H1 (cell line): ENCODE data around the gene OSBPL3. TPM values are rescaled to one million over a fixed set of nuclear protein-coding genes. Genes with fewer than 3 reads are reported as not detected.

Experiments used
- CTCF ChIA-PET: fragments of 300-600 bp; sonication (Branson Sonifier 250); formaldehyde crosslinking; loops from one replicate; lab custom pipeline; 2021; ENCODE audit not compliant: partially characterized antibody; lab: Charles Lee
- POLR2A ChIA-PET: fragments of 300-600 bp; sonication (Branson Sonifier 250); formaldehyde crosslinking; loops from one replicate; lab custom pipeline; 2021; ENCODE audit warnings: inconsistent platforms; ENCODE audit not compliant: partially characterized antibody; lab: Charles Lee
- DNase-seq, 2 experiments: peaks; one replicate each; pipeline versions ENCODE4 v3.0.0 to v3.0.0-alpha.2; 2010 to 2022; ENCODE audit warnings: low spot score in 2 of 2, low read depth in 1 of 2, mixed read lengths in 1 of 2
- FAIRE-seq: peaks from 2 replicates; lab custom pipeline; 2011; peaks lifted over from hg19 to GRCh38; lab: Jason Lieb, UNC
- H2AFZ ChIP-seq: 2 replicates; pipeline ENCODE4 v1.8.1; 2012; ENCODE audit warnings: low read length, inconsistent platforms
- H2AK5ac ChIP-seq: 2 replicates; pipeline ENCODE4 v1.6.1; 2013; ENCODE audit warnings: low read depth, low read length
- H2BK120ac ChIP-seq: replicated peaks from 2 replicates; pipeline ENCODE3; 2013; ENCODE audit warnings: low read depth, low read length, inconsistent platforms
- H2BK12ac ChIP-seq: 2 replicates; pipeline ENCODE4 v1.6.1; 2013; ENCODE audit warnings: low read depth, low read length
- H2BK15ac ChIP-seq: 2 replicates; pipeline ENCODE4 v1.6.1; 2013; ENCODE audit warnings: low read length
- H2BK20ac ChIP-seq: 2 replicates; pipeline ENCODE4 v1.6.1; 2013; ENCODE audit warnings: low read length
- H2BK5ac ChIP-seq: 2 replicates; pipeline ENCODE4 v1.6.1; 2013; ENCODE audit warnings: low read depth, low read length
- H3K14ac ChIP-seq: 2 replicates; pipeline ENCODE4 v1.6.1; 2013; ENCODE audit warnings: inconsistent platforms; ENCODE audit not compliant: insufficient read length
- H3K18ac ChIP-seq: 2 replicates; pipeline ENCODE4 v1.6.1; 2013; ENCODE audit warnings: low read length; ENCODE audit errors: extremely low read depth
- H3K23ac ChIP-seq: 2 replicates; pipeline ENCODE4 v1.6.1; 2013; ENCODE audit warnings: inconsistent platforms; ENCODE audit not compliant: insufficient read length
- H3K23me2 ChIP-seq: 2 replicates; pipeline ENCODE4 v1.6.1; 2013; ENCODE audit warnings: low read depth, low read length
- H3K27ac ChIP-seq: 2 replicates; pipeline ENCODE4 v1.6.1; 2011; ENCODE audit warnings: low read depth, low read length, inconsistent platforms
- H3K27me3 ChIP-seq, 4 experiments: replicated peaks in 1 of 4; 1 replicate in 1 of 4; 2 replicates in 3 of 4; pipeline versions ENCODE4 v1.6.1 to v1.8.1; 2011 to 2013; ENCODE audit warnings: low read length in 3 of 4, mild to moderate bottlenecking in 3 of 4, inconsistent platforms in 2 of 4, mixed read lengths in 2 of 4, moderate library complexity in 1 of 4; ENCODE audit not compliant: control insufficient read depth in 3 of 4, insufficient read depth in 3 of 4; ENCODE audit errors: extremely low read depth in 1 of 4
- H3K36me3 ChIP-seq, 4 experiments: 2 replicates each; pipeline versions ENCODE4 v1.6.1 to v1.8.1; 2011 to 2013; ENCODE audit warnings: mild to moderate bottlenecking in 4 of 4, low read length in 3 of 4, moderate library complexity in 2 of 4, control low read depth in 1 of 4, inconsistent platforms in 1 of 4; ENCODE audit not compliant: insufficient read depth in 4 of 4, control insufficient read depth in 2 of 4
- H3K4ac ChIP-seq: replicated peaks from 2 replicates; pipeline ENCODE3; 2013; ENCODE audit warnings: low read length, low read depth, mixed read lengths, inconsistent platforms; ENCODE audit not compliant: insufficient read length
- H3K4me1 ChIP-seq, 4 experiments: replicated peaks in 1 of 4; 1 replicate in 1 of 4; 2 replicates in 3 of 4; pipeline versions ENCODE4 v1.6.1 to v1.8.1; 2011 to 2013; ENCODE audit warnings: low read length in 3 of 4, inconsistent platforms in 2 of 4, mixed read lengths in 1 of 4; ENCODE audit not compliant: insufficient read depth in 4 of 4, control insufficient read depth in 3 of 4
- H3K4me2 ChIP-seq, 2 experiments: 2 replicates each; pipeline versions ENCODE4 v1.6.1 to v1.8.1; 2011 to 2013; ENCODE audit warnings: low read depth in 2 of 2, low read length in 2 of 2, control low read depth in 1 of 2, inconsistent platforms in 1 of 2, mild to moderate bottlenecking in 1 of 2; ENCODE audit not compliant: insufficient read depth in 1 of 2
- H3K4me3 ChIP-seq, 4 experiments: fragments of 200-600, 300-600 bp in 1 of 4; sonication (generic), shearing (Covaris generic), sonication (Bioruptor Twin) in 1 of 4; 2 replicates each; pipeline versions ENCODE4 v1.5.1 to v1.8.1; 2011 to 2016; ENCODE audit warnings: low read length in 4 of 4, low read depth in 3 of 4, control low read depth in 2 of 4, inconsistent platforms in 2 of 4, mild to moderate bottlenecking in 2 of 4, mixed read lengths in 1 of 4, moderate library complexity in 1 of 4; ENCODE audit not compliant: insufficient read depth in 2 of 4; ENCODE audit errors: extremely low read depth in 1 of 4
- H3K56ac ChIP-seq: replicated peaks from 2 replicates; pipeline ENCODE3; 2013; ENCODE audit warnings: low read depth, mild to moderate bottlenecking, mixed read lengths, low read length, inconsistent platforms; ENCODE audit not compliant: insufficient read length
- H3K79me1 ChIP-seq: 2 replicates; pipeline ENCODE4 v1.6.1; 2013; ENCODE audit warnings: low read depth, low read length, control low read depth
- H3K79me2 ChIP-seq, 2 experiments: 2 replicates each; pipeline versions ENCODE4 v1.6.1 to v1.8.1; 2012 to 2013; ENCODE audit warnings: low read length in 2 of 2, mild to moderate bottlenecking in 2 of 2, inconsistent platforms in 1 of 2; ENCODE audit not compliant: insufficient read depth in 2 of 2, control insufficient read depth in 1 of 2
- H3K9ac ChIP-seq, 4 experiments: replicated peaks in 1 of 4; 1 replicate in 1 of 4; 2 replicates in 3 of 4; pipeline versions ENCODE4 v1.6.1 to v1.8.1; 2011 to 2013; ENCODE audit warnings: low read depth in 3 of 4, low read length in 3 of 4, control low read depth in 2 of 4, mild to moderate bottlenecking in 2 of 4, moderate library complexity in 2 of 4, inconsistent platforms in 1 of 4; ENCODE audit errors: extremely low read depth in 1 of 4
- H3K9me3 ChIP-seq, 2 experiments: 2 replicates each; pipeline versions ENCODE4 v1.6.1 to v1.8.1; 2012 to 2013; ENCODE audit warnings: mild to moderate bottlenecking in 2 of 2, moderate library complexity in 2 of 2, control low read depth in 1 of 2, inconsistent platforms in 1 of 2, low read depth in 1 of 2, low read length in 1 of 2, mixed read lengths in 1 of 2; ENCODE audit not compliant: insufficient read depth in 2 of 2
- H4K20me1 ChIP-seq, 2 experiments: replicated peaks in 1 of 2; 2 replicates each; pipeline versions ENCODE3 to v1.8.1; 2011 to 2013; ENCODE audit warnings: inconsistent platforms in 2 of 2, low read length in 2 of 2, mild to moderate bottlenecking in 1 of 2; ENCODE audit not compliant: insufficient read depth in 2 of 2, control insufficient read depth in 1 of 2
- H4K5ac ChIP-seq: 2 replicates; pipeline ENCODE4 v1.6.1; 2013; ENCODE audit warnings: low read length, low read depth, mixed read lengths, inconsistent platforms; ENCODE audit not compliant: insufficient read length
- H4K8ac ChIP-seq: 2 replicates; pipeline ENCODE4 v1.8.0; 2013; ENCODE audit warnings: mild to moderate bottlenecking, moderate library complexity, low read length, inconsistent platforms; ENCODE audit not compliant: insufficient read depth; ENCODE audit errors: extremely low read depth
- H4K91ac ChIP-seq: replicated peaks from 2 replicates; pipeline ENCODE3; 2013; ENCODE audit warnings: low read length, mixed read lengths, inconsistent platforms; ENCODE audit not compliant: insufficient read length
- EGR1 ChIP-seq: IDR thresholded peaks from 2 replicates; pipeline ENCODE4 v1.6.1; 2011; ENCODE audit warnings: low read depth, low read length, borderline replicate concordance
- JUN ChIP-seq: IDR thresholded peaks from 2 replicates; pipeline ENCODE4 v1.6.1; 2011; ENCODE audit warnings: low read depth, mild to moderate bottlenecking, improper control_type of control experiment, low read length
- NANOG ChIP-seq: IDR thresholded peaks from 2 replicates; pipeline ENCODE4 v1.6.1; 2011; ENCODE audit warnings: low read length, low read depth, mild to moderate bottlenecking, inconsistent platforms; ENCODE audit not compliant: insufficient read depth, poor library complexity, severe bottlenecking
- POLR2AphosphoS5 ChIP-seq: IDR thresholded peaks from 2 replicates; pipeline ENCODE4 v1.6.1; 2011; ENCODE audit warnings: low read depth, low read length
- POU5F1 ChIP-seq: IDR thresholded peaks from 2 replicates; pipeline ENCODE4 v1.6.1; 2011; ENCODE audit warnings: low read depth, mild to moderate bottlenecking, low read length, moderate library complexity
- SP4 ChIP-seq: IDR thresholded peaks from 2 replicates; pipeline ENCODE4 v1.6.1; 2012; ENCODE audit warnings: low read length, inconsistent platforms
- TAF1 ChIP-seq: IDR thresholded peaks from 2 replicates; pipeline ENCODE4 v1.6.1; 2011; ENCODE audit warnings: mild to moderate bottlenecking, low read depth, low read length
- YY1 ChIP-seq: IDR thresholded peaks from 2 replicates; pipeline ENCODE4 v1.6.1; 2011; ENCODE audit warnings: low read depth, mild to moderate bottlenecking, low read length
- ZNF274 ChIP-seq: IDR thresholded peaks from 2 replicates; pipeline ENCODE4 v1.7.0; 2012; ENCODE audit warnings: low read length, borderline replicate concordance; ENCODE audit errors: extremely low read depth
- WGBS, 2 experiments: shearing (Covaris generic) in 1 of 2; methylation state at CpG; one replicate each; pipeline versions ENCODE4 v1.1.6 to v1.1.7; 2013 to 2015; ENCODE audit warnings: low lambda C conversion rate in 2 of 2, mixed read lengths in 2 of 2, inconsistent platforms in 1 of 2, low coverage in 1 of 2, missing lambda C conversion rate in 1 of 2; ENCODE audit not compliant: insufficient replicate concordance in 2 of 2, insufficient coverage in 1 of 2, insufficient read length in 1 of 2; ENCODE audit errors: extremely low coverage in 1 of 2, missing lambda C conversion rate in 1 of 2; 5-methylcytosine and 5-hydroxymethylcytosine counted together
- polyA plus RNA-seq, 7 experiments: library from polyadenylated mRNA; depleted of rRNA in 3 of 7; stranded (reverse) in 5 of 7; unstranded in 2 of 7; fragments of >200 nt in 5 of 7; fragments of 200-250 nt in 2 of 7; gene quantifications; 1 replicate in 5 of 7; 2 replicates in 1 of 7; 4 replicates in 1 of 7; pipeline versions ENCODE4 v1.2.1 to v1.2.3, GENCODE V29; 2011 to 2013; ENCODE audit warnings: missing spikeins in 2 of 7, mixed read lengths in 2 of 7
- total RNA-seq: library from RNA; stranded (reverse); fragmentation: NEBNext Ultra II Directional; extraction: Animal tissue kit (Norgen Biotek cat#: 25700); gene quantifications from 2 replicates; pipeline ENCODE4 v1.2.1, GENCODE V29; 2021
- TF ChIP-seq, protein P1 (sequence below), 3 experiments: IDR thresholded peaks; 1 replicate in 2 of 3; 2 replicates in 1 of 3; pipeline versions ENCODE4 v1.5.1 to v1.6.1; 2011; ENCODE audit warnings: low read length in 3 of 3, mild to moderate bottlenecking in 3 of 3, inconsistent platforms in 2 of 3, low read depth in 1 of 3, moderate library complexity in 1 of 3; ENCODE audit not compliant: insufficient read depth in 1 of 3; ENCODE audit errors: control extremely low read depth in 1 of 3
- TF ChIP-seq, protein P2 (sequence below): IDR thresholded peaks from 2 replicates; pipeline ENCODE4 v1.6.1; 2012; ENCODE audit warnings: inconsistent platforms

OSBPL3 gene
- total and polyA plus RNA-seq, 2 of the 8 experiments (the other 6 are each of a cell fraction or from before 2014, with no cell fraction given) = 2.8 to 13.9 TPM

DNA sequence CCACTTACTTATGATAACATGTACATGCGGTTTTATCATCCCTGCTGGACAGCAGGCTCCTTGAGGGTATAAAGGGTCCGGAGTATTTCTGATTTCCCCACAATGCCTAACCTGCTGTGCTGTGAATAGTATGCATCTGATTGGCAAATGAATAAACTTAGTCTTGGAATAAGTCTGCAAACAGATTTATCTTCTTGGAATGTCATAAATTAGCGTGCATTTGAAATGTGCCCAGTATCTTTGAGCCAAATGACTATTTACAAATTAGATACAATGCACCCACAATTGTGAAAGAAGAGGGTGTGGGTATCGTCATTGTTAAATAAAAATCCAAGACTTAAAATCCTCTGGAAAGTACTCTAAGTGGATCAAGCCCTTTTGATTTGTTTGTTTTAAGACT is 106.0 kb downstream of the OSBPL3 start:
- H2AFZ ChIP-seq = no peak overlapping the region
- H3K56ac ChIP-seq = no peak overlapping the region
- H3K27ac ChIP-seq = no peak overlapping the region
- no peak overlapping the region for H2BK12ac ChIP-seq
- ChIA-PET CTCF (interaction anchor here (0.7 to 1.2 kb wide), 2 partner anchors 55 to 224 kb away, joined by 3 to 4 read pairs; no protein-coding TSS in a partner anchor), POLR2A (no interaction called here)
- H3K36me3 ChIP-seq = no peaks in the 10 kb centered on the region
- WGBS, 2 experiments = 72% methylated on average over 4 of the region's 4 CpGs; no CpG with 5 or more reads in 1 of the 2 experiments
- H3K4ac ChIP-seq = no peak overlapping the region
- no peak for DNase-seq
- no peak overlapping the region for H3K9ac ChIP-seq
- H3K23ac ChIP-seq = no peak overlapping the region
- no peak overlapping the region for H2BK5ac ChIP-seq
- no peak overlapping the region for H2BK120ac ChIP-seq
- H3K79me1 ChIP-seq = no peaks in the 10 kb centered on the region
- no peak overlapping the region for H4K5ac ChIP-seq
- H3K4me1 ChIP-seq = peaks cover 2 to 15% (median 10%) of the 10 kb centered on the region in 4 experiments; a peak in 5 of 7 replicates
- no peaks in the 10 kb centered on the region for H3K27me3 ChIP-seq
- no peak overlapping the region for H2AK5ac ChIP-seq
- H3K4me3 ChIP-seq = no peak overlapping the region
- H2BK15ac ChIP-seq = no peak overlapping the region
- H3K9me3 ChIP-seq = no peaks in the 10 kb centered on the region
- FAIRE-seq = no peak
- H4K8ac ChIP-seq = no peak overlapping the region
- H3K18ac ChIP-seq = no peak overlapping the region
- peaks cover 0 to 2% of the 10 kb centered on the region in 2 experiments for H4K20me1 ChIP-seq
- H2BK20ac ChIP-seq = no peak overlapping the region
- no peak overlapping the region for H3K4me2 ChIP-seq
- no peaks in the 10 kb centered on the region; the same call in 1 of the 2 replicates for H3K23me2 ChIP-seq
- no peak overlapping the region for H3K14ac ChIP-seq
- no peak overlapping the region for H4K91ac ChIP-seq
- no peaks in the 10 kb centered on the region for H3K79me2 ChIP-seq
- no peak for TF ChIP-seq EGR1
- TF ChIP-seq, protein P1, sequence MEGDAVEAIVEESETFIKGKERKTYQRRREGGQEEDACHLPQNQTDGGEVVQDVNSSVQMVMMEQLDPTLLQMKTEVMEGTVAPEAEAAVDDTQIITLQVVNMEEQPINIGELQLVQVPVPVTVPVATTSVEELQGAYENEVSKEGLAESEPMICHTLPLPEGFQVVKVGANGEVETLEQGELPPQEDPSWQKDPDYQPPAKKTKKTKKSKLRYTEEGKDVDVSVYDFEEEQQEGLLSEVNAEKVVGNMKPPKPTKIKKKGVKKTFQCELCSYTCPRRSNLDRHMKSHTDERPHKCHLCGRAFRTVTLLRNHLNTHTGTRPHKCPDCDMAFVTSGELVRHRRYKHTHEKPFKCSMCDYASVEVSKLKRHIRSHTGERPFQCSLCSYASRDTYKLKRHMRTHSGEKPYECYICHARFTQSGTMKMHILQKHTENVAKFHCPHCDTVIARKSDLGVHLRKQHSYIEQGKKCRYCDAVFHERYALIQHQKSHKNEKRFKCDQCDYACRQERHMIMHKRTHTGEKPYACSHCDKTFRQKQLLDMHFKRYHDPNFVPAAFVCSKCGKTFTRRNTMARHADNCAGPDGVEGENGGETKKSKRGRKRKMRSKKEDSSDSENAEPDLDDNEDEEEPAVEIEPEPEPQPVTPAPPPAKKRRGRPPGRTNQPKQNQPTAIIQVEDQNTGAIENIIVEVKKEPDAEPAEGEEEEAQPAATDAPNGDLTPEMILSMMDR (IDR thresholded peaks at IDR 0.05; ENCODE audit: control extremely low read depth in 1 of 3, insufficient read depth in 1 of 3, low read depth in 1 of 3, low read length in 3 of 3) = no peak
- TF ChIP-seq NANOG = no peak
- TF ChIP-seq TAF1 = no peak
- no peak for TF ChIP-seq JUN
- no peak for TF ChIP-seq POLR2AphosphoS5
- no peak for TF ChIP-seq POU5F1
- no peak for TF ChIP-seq ZNF274
- no peak for TF ChIP-seq YY1
- TF ChIP-seq, protein P2, sequence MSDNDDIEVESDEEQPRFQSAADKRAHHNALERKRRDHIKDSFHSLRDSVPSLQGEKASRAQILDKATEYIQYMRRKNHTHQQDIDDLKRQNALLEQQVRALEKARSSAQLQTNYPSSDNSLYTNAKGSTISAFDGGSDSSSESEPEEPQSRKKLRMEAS = no peak
- TF ChIP-seq SP4 = no peak
